Measurements from ENCODE around the gene DEXI.
"Not testable (repeated sequence)": the region's sequence is repeated elsewhere in the genome, so short reads cannot be mapped to it uniquely, and the experiment has no call there.

Gene DEXI

GRCh38 chr16:10941935-10942351 is 325 bp downstream of the DEXI start:
- no CpG with 5 or more reads among the region's 52 CpGs for WGBS (ENCODE audit: insufficient coverage, insufficient read length)
- peak overlapping the region; percentile 61; the same call in 1 of the 2 replicates for H3K4me3 ChIP-seq (ENCODE audit: low read length)
- H3K9me3 ChIP-seq (ENCODE audit: control insufficient read depth, insufficient read depth, low read length); H3K4me1 ChIP-seq (ENCODE audit: control insufficient read depth, insufficient read depth, low read length); H3K27ac ChIP-seq (ENCODE audit: low read length); H3K36me3 ChIP-seq (ENCODE audit: control insufficient read depth, insufficient read depth, low read length); DNase-seq (ENCODE audit: low read depth, low spot score); H3K27me3 ChIP-seq (ENCODE audit: control insufficient read depth, insufficient read depth, low read length): not testable (repeated sequence)

GRCh38 chr16:10941127-10941933 is 938 bp downstream of the DEXI start:
- H3K27me3 ChIP-seq (ENCODE audit: control insufficient read depth, insufficient read depth, low read length) = no peaks in the 10 kb centered on the region
- DNase-seq (ENCODE audit: low read depth, low spot score) = no peak
- H3K4me1 ChIP-seq (ENCODE audit: control insufficient read depth, insufficient read depth, low read length) = peaks cover 7% of the 10 kb centered on the region; the same call in 1 of the 2 replicates
- H3K36me3 ChIP-seq (ENCODE audit: control insufficient read depth, insufficient read depth, low read length) = no peaks in the 10 kb centered on the region
- no peaks in the 10 kb centered on the region for H3K9me3 ChIP-seq (ENCODE audit: control insufficient read depth, insufficient read depth, low read length)
- no peak overlapping the region for H3K27ac ChIP-seq (ENCODE audit: low read length)
- peak overlapping the region; percentile 61; the same call in 1 of the 2 replicates for H3K4me3 ChIP-seq (ENCODE audit: low read length)
- WGBS (ENCODE audit: insufficient coverage, insufficient read length) = no CpG with 5 or more reads among the region's 36 CpGs

- no peak overlapping the region; the same call in 1 of the 2 replicates for H3K4me3 ChIP-seq (ENCODE audit: low read length)
- no peak overlapping the region for H3K27ac ChIP-seq (ENCODE audit: low read length)
- no peak for DNase-seq (ENCODE audit: low read depth, low spot score)
- no peaks in the 10 kb centered on the region for H3K36me3 ChIP-seq (ENCODE audit: control insufficient read depth, insufficient read depth, low read length)
- no peaks in the 10 kb centered on the region for H3K27me3 ChIP-seq (ENCODE audit: control insufficient read depth, insufficient read depth, low read length)
- peaks cover 4% of the 10 kb centered on the region; the same call in 1 of the 2 replicates for H3K4me1 ChIP-seq (ENCODE audit: control insufficient read depth, insufficient read depth, low read length)
- H3K9me3 ChIP-seq (ENCODE audit: control insufficient read depth, insufficient read depth, low read length) = no peaks in the 10 kb centered on the region
- WGBS (ENCODE audit: insufficient coverage, insufficient read length) = no CpG with 5 or more reads among the region's 8 CpGs
These were observed 1.7 kb downstream of the DEXI start for GRCh38 chr16:10940501-10941079.

GRCh38 chr16:10939649-10940234 is 2.5 kb downstream of the DEXI start:
- no peaks in the 10 kb centered on the region for H3K9me3 ChIP-seq (ENCODE audit: control insufficient read depth, insufficient read depth, low read length)

GRCh38 chr16:10938796-10939648 is 3.2 kb downstream of the DEXI start:
- peaks cover 3% of the 10 kb centered on the region; the same call in 1 of the 2 replicates for H3K4me1 ChIP-seq (ENCODE audit: control insufficient read depth, insufficient read depth, low read length)
- H3K36me3 ChIP-seq (ENCODE audit: control insufficient read depth, insufficient read depth, low read length) = no peaks in the 10 kb centered on the region
- no peaks in the 10 kb centered on the region for H3K27me3 ChIP-seq (ENCODE audit: control insufficient read depth, insufficient read depth, low read length)
- H3K4me3 ChIP-seq (ENCODE audit: low read length) = no peak overlapping the region
- no peak for DNase-seq (ENCODE audit: low read depth, low spot score)
- H3K9me3 ChIP-seq (ENCODE audit: control insufficient read depth, insufficient read depth, low read length) = no peaks in the 10 kb centered on the region
- no peak overlapping the region for H3K27ac ChIP-seq (ENCODE audit: low read length)
- no CpG with 5 or more reads among the region's 7 CpGs for WGBS (ENCODE audit: insufficient coverage, insufficient read length)

More at GRCh38 chr16:10939649-10940234, 2.5 kb downstream of the DEXI start:
- no peak overlapping the region for H3K4me3 ChIP-seq (ENCODE audit: low read length)
- no peak for DNase-seq (ENCODE audit: low read depth, low spot score)
- no peak overlapping the region for H3K27ac ChIP-seq (ENCODE audit: low read length)
- WGBS (ENCODE audit: insufficient coverage, insufficient read length) = no CpG with 5 or more reads among the region's 7 CpGs
- no peaks in the 10 kb centered on the region for H3K27me3 ChIP-seq (ENCODE audit: control insufficient read depth, insufficient read depth, low read length)
- H3K36me3 ChIP-seq (ENCODE audit: control insufficient read depth, insufficient read depth, low read length) = no peaks in the 10 kb centered on the region
- peaks cover 3% of the 10 kb centered on the region; the same call in 1 of the 2 replicates for H3K4me1 ChIP-seq (ENCODE audit: control insufficient read depth, insufficient read depth, low read length)

- Histone ChIP-seq H3K27me3 (ENCODE audit: control insufficient read depth, insufficient read depth, low read length) (no peaks in the 10 kb centered on the region), H3K27ac (ENCODE audit: low read length) (no peak overlapping the region), H3K9me3 (ENCODE audit: control insufficient read depth, insufficient read depth, low read length) (no peaks in the 10 kb centered on the region), H3K4me1 (ENCODE audit: control insufficient read depth, insufficient read depth, low read length) (peaks cover 3% of the 10 kb centered on the region; the same call in 1 of the 2 replicates), H3K4me3 (ENCODE audit: low read length) (no peak overlapping the region), H3K36me3 (ENCODE audit: control insufficient read depth, insufficient read depth, low read length) (no peaks in the 10 kb centered on the region)
- DNase-seq (ENCODE audit: low read depth, low spot score) = no peak
- no CpG with 5 or more reads among the region's 7 CpGs for WGBS (ENCODE audit: insufficient coverage, insufficient read length)
These were observed 3.9 kb downstream of the DEXI start for GRCh38 chr16:10938321-10938720.

GRCh38 chr16:10937068-10937859 is 5.0 kb downstream of the DEXI start:
- H3K36me3 ChIP-seq (ENCODE audit: control insufficient read depth, insufficient read depth, low read length) = 0 out of 2 replicates have a peak, but pooled peaks cover under 1% of the 10 kb centered on the region
- no peak for DNase-seq (ENCODE audit: low read depth, low spot score)
- no CpG with 5 or more reads among the region's 11 CpGs for WGBS (ENCODE audit: insufficient coverage, insufficient read length)
- no peaks in the 10 kb centered on the region for H3K9me3 ChIP-seq (ENCODE audit: control insufficient read depth, insufficient read depth, low read length)
- no peak overlapping the region for H3K27ac ChIP-seq (ENCODE audit: low read length)
- no peak overlapping the region for H3K4me3 ChIP-seq (ENCODE audit: low read length)
- H3K27me3 ChIP-seq (ENCODE audit: control insufficient read depth, insufficient read depth, low read length) = no peaks in the 10 kb centered on the region
- peaks cover 3% of the 10 kb centered on the region; the same call in 1 of the 2 replicates for H3K4me1 ChIP-seq (ENCODE audit: control insufficient read depth, insufficient read depth, low read length)

- no peak for DNase-seq (ENCODE audit: low read depth, low spot score)
- Histone ChIP-seq H3K4me1 (ENCODE audit: control insufficient read depth, insufficient read depth, low read length) (peaks cover 3% of the 10 kb centered on the region; the same call in 1 of the 2 replicates), H3K27ac (ENCODE audit: low read length) (no peak overlapping the region), H3K27me3 (ENCODE audit: control insufficient read depth, insufficient read depth, low read length) (no peaks in the 10 kb centered on the region), H3K36me3 (ENCODE audit: control insufficient read depth, insufficient read depth, low read length) (0 out of 2 replicates have a peak, but pooled peaks cover 4% of the 10 kb centered on the region), H3K9me3 (ENCODE audit: control insufficient read depth, insufficient read depth, low read length) (no peaks in the 10 kb centered on the region), H3K4me3 (ENCODE audit: low read length) (no peak overlapping the region)
- WGBS (ENCODE audit: insufficient coverage, insufficient read length) = no CpG with 5 or more reads among the region's 8 CpGs
These were observed 5.8 kb downstream of the DEXI start for GRCh38 chr16:10936272-10936984.
